ENCODE measurements around the gene BAIAP2L1. TPM values are rescaled to one million over a fixed set of nuclear protein-coding genes. Genes with fewer than 3 reads are reported as not detected.
A peak's percentile ranks its signal among the peaks of the same experiment; 100 is the strongest.
"Not testable (repeated sequence)": the region's sequence is repeated elsewhere in the genome, so short reads cannot be mapped to it uniquely, and the experiment has no call there.

Gene BAIAP2L1
- polyA plus RNA-seq, 1 donor from 2014 or later, result 0.49 TPM

DNA sequence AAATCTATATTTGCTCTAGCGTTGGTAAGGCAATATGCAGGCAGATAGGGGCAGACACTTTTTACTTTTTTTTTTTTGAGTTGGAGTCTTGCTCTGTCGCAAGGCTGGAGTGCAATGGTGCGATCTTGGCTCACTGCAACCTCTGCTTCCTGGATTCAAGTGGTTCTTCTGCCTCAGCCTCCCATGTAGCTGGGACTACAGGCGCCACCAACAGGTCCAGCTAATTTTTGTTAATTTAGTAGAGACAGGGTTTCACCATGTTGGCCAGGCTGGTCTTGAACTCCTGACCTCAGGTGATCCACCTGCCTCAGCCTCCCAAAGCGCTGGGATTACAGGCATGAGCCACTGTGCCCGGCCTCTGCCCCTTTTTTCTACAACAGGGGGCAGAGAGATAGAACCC lies 12.8 kb upstream of the BAIAP2L1 start:
- H3K4me1 Mint-ChIP-seq, H3K9me3 Mint-ChIP-seq: not testable (repeated sequence)

DNA sequence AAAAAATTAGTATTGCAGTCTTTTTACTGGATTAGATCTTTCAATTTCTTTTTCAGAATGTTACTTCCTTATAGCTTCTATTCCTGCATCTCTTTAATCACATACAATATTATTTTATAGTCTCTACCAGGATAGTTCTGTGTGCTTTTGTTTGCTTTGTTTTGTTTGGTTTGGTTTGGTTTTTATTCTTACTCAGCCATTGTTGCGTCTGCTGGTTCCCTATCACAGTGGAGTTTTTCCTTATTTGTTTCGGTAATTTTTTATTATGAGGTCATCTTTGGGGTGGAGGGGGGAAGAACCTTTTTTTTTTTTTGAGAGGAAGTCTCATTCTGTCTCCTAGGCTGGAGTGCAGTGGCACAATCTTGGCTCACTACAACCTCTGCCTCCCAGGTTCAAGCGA lies 9.0 kb upstream of the BAIAP2L1 start:
- Mint-ChIP-seq H3K9me3 (peaks cover 0 to 2% (median 0%) of the 10 kb centered on the region in 3 donors), H3K4me1 (no peaks in the 10 kb centered on the region), H3K4me3 (no peak overlapping the region), H3K27me3 (peaks cover 23% of the 10 kb centered on the region), H3K36me3 (peaks cover 1% of the 10 kb centered on the region), H3K27ac (no peak overlapping the region)

More for the DNA sequence above, 12.8 kb upstream of the BAIAP2L1 start:
- not testable (repeated sequence) for H3K27ac Mint-ChIP-seq, H3K36me3 Mint-ChIP-seq, H3K4me3 Mint-ChIP-seq
- H3K27me3 Mint-ChIP-seq, result peaks cover 22% of the 10 kb centered on the region

DNA sequence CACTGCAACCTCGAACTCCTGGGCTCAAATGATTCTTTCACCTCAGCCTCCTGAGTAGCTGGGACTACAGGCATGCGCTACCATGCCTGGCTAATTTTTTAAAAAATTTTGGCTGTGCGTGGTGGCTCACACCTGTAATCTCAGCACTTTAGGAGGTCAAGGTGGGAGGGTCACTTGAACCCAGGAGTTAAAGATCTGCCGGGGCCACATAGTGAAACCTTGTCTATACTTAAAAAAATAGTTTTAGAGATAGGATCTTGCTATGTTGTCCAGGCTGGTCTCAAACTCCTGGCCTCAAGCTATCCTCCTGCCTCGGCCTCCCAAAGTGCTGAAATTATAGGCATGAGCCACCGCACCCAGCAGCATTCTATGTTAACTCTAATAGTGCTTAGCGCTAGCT lies 7.3 kb upstream of the BAIAP2L1 start:
- not testable (repeated sequence) for H3K36me3 Mint-ChIP-seq, H3K9me3 Mint-ChIP-seq, H3K27ac Mint-ChIP-seq, H3K4me1 Mint-ChIP-seq, H3K4me3 Mint-ChIP-seq
- H3K27me3 Mint-ChIP-seq, result peaks cover 22% of the 10 kb centered on the region

DNA sequence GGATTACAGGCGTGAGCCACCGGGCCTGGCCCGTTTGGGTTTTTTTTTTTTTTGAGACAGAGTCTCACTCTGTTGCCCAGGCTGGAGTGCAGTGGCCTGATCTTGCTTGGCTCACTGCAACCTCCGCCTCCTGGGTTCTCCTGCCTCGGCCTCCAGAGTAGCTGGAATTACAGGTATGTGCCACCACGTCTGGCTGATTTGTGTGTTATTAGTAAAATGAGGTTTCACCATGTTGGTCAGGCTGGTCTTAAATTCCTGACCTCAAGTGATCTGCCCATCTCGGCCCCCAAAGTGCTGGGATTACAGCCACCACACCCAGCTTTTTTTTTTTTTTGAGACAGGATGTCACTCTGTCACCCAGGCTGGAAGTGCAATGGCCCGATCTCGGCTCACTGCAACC lies 5.9 kb upstream of the BAIAP2L1 start:
- Mint-ChIP-seq H3K27ac (peak overlapping the region in 1 of 3 donors; percentile 31), H3K9me3 (peaks cover 0 to 2% (median 0%) of the 10 kb centered on the region in 3 donors), H3K27me3 (peaks cover 25% of the 10 kb centered on the region), H3K4me3 (no peak overlapping the region), H3K4me1 (peaks cover 0 to 3% (median 2%) of the 10 kb centered on the region in 3 donors), H3K36me3 (peaks cover 3% of the 10 kb centered on the region)

DNA sequence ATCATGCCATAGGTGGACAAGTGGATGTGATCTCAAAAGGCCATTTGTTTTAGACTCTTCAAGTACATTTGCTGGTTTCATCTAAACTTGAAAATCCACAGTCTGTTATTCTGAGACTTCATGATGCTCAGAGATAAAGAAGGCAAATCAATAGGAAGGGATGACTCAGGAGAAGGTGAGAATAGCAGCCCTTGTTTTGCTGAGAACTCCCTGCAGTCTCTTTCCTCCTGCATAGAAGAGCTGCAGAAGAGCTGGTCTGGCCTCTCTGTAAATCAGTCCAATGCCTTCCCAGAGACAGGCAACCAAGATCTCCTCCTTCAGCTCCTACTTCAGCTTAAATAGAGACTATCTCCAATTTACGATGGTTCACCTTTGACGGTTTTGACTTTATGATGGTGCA lies 4.0 kb upstream of the BAIAP2L1 start:
- Mint-ChIP-seq H3K9me3 (peaks cover 0 to 2% (median 0%) of the 10 kb centered on the region in 3 donors), H3K36me3 (peaks cover 3% of the 10 kb centered on the region), H3K27ac (no peak overlapping the region), H3K4me3 (no peak overlapping the region), H3K27me3 (peaks cover 24% of the 10 kb centered on the region), H3K4me1 (peaks cover 0 to 4% (median 2%) of the 10 kb centered on the region in 3 donors)

DNA sequence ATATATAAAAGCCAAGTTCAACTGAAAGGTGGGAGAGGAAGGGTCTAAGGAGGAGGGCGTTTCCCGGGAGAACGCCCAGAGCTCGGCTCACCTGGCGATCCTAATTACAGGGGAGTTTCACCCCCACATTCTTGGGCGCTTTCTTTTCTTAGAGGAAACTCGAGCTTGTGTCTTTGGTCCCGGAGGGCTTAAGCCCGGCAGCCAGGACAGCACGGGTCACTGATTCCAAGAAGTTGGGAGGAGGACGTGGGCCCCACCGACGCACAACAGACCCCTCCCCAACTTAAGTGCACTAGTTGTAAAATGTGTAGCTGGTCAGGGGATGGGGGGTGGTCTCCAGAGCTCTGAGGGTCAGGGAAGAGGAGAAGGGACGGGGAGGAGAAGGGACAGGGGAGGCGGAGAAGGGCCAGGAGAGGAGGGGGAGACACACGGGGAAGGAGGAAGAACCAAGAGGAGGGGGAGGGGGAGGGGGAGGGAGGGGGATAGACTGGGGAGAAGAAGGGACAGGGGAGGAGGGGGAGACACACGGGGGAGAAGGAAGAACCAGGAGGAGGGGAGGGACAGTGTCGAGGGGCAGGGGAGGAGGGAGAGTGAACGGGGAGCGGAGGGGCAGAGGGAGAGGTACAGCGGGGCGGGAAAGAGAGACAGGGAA lies 874 bp downstream of the BAIAP2L1 start:
- peaks cover 0 to 6% (median 3%) of the 10 kb centered on the region in 3 donors for H3K9me3 Mint-ChIP-seq
- peak overlapping the region in 1 of 3 donors; percentile 4 for H3K27ac Mint-ChIP-seq
- peaks cover 3% of the 10 kb centered on the region for H3K36me3 Mint-ChIP-seq
- peaks cover 27% of the 10 kb centered on the region for H3K27me3 Mint-ChIP-seq
- peak overlapping the region; percentile 25 to 75 (median 43) for H3K4me3 Mint-ChIP-seq
- peaks cover 3 to 20% (median 8%) of the 10 kb centered on the region in 3 donors for H3K4me1 Mint-ChIP-seq

DNA sequence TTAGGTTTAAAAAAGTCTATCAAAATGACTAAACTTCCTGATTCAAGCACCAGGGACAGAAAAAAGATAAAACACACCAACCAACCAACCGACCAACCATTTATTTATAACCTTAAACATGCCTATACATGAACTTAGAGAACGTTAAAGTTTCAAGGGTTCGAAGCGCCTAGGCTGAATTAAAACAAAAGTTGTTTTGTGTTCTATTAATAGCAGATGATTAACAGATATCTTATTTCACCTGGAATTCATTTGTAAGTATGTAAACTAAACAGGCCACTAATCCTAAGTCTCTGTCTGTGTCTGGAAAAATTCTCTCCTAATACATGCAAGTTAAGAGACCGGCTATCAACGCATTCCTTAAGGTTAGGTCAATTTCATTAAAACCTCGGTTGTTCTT lies 1.4 kb downstream of the BAIAP2L1 start:
- peaks cover 3% of the 10 kb centered on the region for H3K36me3 Mint-ChIP-seq
- peaks cover 26% of the 10 kb centered on the region for H3K27me3 Mint-ChIP-seq
- peaks cover 3 to 20% (median 8%) of the 10 kb centered on the region in 3 donors for H3K4me1 Mint-ChIP-seq
- peak overlapping the region in 2 of 3 donors; percentile 37 to 76 for H3K27ac Mint-ChIP-seq
- H3K4me3 Mint-ChIP-seq, result peak overlapping the region; percentile 25 to 75 (median 51)
- H3K9me3 Mint-ChIP-seq, result peaks cover 0 to 6% (median 3%) of the 10 kb centered on the region in 3 donors

DNA sequence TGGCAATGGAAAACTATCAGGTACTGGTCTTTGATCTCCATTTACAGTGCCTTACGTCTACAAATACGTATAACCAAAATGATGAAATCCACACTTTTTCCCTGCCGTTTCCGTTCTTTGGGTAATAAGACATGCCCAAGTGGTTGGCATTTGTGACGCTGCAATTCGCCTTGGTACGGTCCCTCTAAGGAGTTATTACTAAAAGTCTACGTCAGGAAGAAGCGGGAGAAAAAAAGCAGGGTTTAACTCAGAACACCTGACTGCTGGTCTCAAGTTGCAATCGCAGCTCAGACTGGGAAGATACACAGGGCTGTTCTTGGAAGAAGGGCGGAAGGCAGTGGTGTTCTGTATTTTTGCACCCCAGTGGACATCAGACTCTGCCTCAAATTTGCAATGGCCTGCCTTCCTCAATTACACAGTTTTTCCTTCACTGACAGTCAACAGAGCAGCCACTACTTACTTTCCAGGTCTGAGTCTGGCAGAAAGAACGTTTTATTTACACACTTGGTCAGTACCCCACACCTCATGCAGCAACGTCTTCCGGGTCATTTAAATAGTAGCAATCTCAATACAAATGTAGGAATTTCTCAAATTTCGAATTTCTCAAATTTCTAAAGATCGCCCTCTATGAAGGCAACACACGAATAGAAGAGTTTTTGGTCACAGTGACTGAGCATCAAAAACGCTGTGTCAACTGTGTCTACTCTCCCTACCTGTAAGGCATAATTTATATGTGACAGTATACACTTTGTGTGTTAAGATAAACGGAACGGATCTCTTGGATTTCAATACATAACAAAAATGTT lies 2.1 kb downstream of the BAIAP2L1 start:
- H3K27ac Mint-ChIP-seq, result peak overlapping the region in 2 of 3 donors; percentile 37 to 76
- H3K4me1 Mint-ChIP-seq, result peaks cover 3 to 16% (median 6%) of the 10 kb centered on the region in 3 donors
- peaks cover 24% of the 10 kb centered on the region for H3K27me3 Mint-ChIP-seq
- peaks cover 3% of the 10 kb centered on the region for H3K36me3 Mint-ChIP-seq
- H3K9me3 Mint-ChIP-seq, result peaks cover 0 to 6% (median 3%) of the 10 kb centered on the region in 3 donors
- H3K4me3 Mint-ChIP-seq, result peak overlapping the region in 2 of 4 donors; percentile 25 to 43

DNA sequence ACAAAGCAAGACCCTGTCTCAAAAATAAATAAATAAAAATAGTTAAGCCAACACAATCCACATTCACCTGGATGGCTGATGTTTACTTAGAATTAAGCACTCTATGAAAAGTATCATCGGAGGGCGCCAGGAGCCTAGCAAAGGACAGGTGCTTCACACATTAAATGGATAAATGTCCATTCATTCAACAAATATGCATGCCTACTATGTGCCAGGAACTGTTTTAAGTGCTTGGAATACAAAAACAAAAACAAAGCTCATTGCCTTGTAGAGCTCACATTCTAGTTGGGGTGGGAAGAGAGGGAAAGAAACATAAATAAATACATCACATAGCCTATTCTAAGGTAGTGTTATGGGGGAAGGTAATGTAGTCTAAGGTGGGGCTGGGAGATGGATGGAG lies 4.1 kb downstream of the BAIAP2L1 start:
- Mint-ChIP-seq H3K27ac (no peak overlapping the region), H3K4me1 (peaks cover 3 to 16% (median 6%) of the 10 kb centered on the region in 3 donors), H3K4me3 (no peak overlapping the region), H3K36me3 (peaks cover 1% of the 10 kb centered on the region), H3K9me3 (peaks cover 0 to 6% (median 3%) of the 10 kb centered on the region in 3 donors), H3K27me3 (peaks cover 19% of the 10 kb centered on the region)

DNA sequence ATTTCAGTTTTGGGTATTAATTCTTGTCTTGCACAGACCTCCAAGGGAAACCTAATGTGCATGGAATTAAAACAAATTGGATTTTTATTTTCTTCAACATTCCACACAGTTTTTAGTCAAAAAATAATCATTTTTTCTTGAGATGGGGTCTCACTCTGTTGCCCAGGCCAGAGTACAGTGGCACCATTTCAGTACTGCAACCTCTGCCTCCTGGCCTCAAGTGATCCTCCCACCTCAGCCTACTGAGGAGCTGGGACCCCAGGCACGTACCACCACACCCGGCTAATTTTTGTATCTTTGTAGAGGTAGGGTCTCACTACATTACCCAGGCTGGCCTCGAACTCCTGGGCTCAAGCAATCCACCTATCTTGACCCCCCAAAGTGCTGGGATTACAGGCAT lies 4.9 kb downstream of the BAIAP2L1 start:
- H3K4me3 Mint-ChIP-seq, result no peak overlapping the region
- peaks cover 0 to 6% (median 3%) of the 10 kb centered on the region in 3 donors for H3K9me3 Mint-ChIP-seq
- H3K36me3 Mint-ChIP-seq, result peaks cover 1% of the 10 kb centered on the region
- peaks cover 3 to 16% (median 6%) of the 10 kb centered on the region in 3 donors for H3K4me1 Mint-ChIP-seq
- no peak overlapping the region for H3K27ac Mint-ChIP-seq
- H3K27me3 Mint-ChIP-seq, result peaks cover 17% of the 10 kb centered on the region

DNA sequence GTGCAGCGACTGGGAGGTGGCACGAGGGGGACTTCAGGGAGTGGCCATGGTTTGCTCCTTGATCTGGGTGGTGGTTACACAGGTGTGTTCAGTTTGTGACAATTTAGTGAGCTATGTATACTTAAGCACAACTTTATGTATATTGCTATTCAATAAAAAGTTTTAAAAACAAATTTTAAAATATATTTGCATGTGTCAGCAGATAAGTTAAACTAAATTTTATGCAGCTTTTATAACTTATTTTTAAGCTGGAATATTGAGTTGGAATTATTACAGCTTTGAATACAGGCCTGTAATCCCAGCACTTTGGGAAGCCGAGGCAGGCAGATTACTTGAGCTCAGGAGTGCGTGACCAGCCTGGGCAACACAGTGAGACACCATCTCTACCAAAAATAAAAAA lies 5.4 kb downstream of the BAIAP2L1 start:
- Mint-ChIP-seq H3K4me1 (peaks cover 3 to 16% (median 6%) of the 10 kb centered on the region in 3 donors), H3K36me3 (peaks cover 1% of the 10 kb centered on the region), H3K27ac (peak overlapping the region in 1 of 3 donors; percentile 76), H3K27me3 (peaks cover 17% of the 10 kb centered on the region), H3K4me3 (no peak overlapping the region), H3K9me3 (peaks cover 0 to 6% (median 3%) of the 10 kb centered on the region in 3 donors)

DNA sequence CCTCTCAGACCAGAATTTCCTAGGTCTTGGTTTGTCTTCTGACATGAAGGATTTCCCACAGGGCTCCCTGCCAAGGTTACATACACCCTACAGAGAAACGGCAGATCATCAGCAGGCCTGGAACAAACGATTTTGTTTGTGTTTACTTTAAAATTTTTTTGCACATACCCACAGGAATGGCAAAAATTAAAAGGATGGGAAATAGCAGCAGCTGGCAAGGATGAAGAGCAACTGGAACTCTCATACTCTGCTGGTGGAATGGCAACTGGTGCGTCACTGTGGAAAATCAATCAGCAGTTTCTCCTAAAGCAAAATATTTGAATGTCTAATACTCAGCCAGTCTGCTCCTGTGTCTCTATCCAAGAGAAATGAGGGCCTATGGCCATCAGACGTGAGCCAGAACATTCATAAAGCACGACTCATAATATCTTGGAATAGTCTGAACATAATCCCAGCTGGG lies 6.5 kb downstream of the BAIAP2L1 start:
- H3K27ac Mint-ChIP-seq, result no peak overlapping the region
- no peak overlapping the region for H3K4me3 Mint-ChIP-seq
- peaks cover 1% of the 10 kb centered on the region for H3K36me3 Mint-ChIP-seq
- peaks cover 0 to 6% (median 3%) of the 10 kb centered on the region in 3 donors for H3K9me3 Mint-ChIP-seq
- peaks cover 0 to 11% (median 3%) of the 10 kb centered on the region in 3 donors for H3K4me1 Mint-ChIP-seq
- H3K27me3 Mint-ChIP-seq, result peaks cover 12% of the 10 kb centered on the region

DNA sequence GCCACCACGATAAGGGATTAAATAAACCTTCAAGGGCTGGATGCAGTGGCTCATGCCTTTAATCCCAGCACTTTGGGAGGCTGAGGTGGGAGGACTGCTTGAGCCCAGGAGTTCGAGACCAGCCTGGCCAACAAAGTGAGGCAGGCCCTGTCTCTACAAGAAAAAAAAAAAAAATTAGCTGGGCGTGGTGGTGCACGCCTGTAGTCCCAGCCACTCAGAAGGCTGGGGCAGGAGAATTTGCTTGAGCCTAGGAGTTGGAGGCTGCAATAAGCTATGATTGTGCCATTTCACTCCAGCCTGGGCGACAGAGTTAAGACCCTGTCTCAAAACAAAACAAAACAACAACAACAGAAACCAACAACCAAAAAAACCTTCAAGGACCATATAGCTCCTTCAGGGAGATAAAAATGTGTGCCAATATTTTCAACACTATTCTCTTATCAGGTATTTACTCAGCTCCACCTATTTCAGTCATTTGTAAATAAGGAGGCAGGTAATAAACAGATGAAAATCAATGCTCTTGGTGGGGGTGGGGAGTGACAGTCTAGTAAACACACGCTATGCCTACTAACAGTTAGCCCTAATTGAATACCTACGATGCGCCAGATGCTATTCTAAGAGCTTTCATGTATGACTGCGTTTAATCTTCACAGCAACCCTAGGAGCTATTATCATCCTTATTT lies 13.2 kb downstream of the BAIAP2L1 start:
- Mint-ChIP-seq H3K9me3 (no peaks in the 10 kb centered on the region), H3K27ac (no peak overlapping the region), H3K27me3 (no peaks in the 10 kb centered on the region), H3K4me1 (no peaks in the 10 kb centered on the region), H3K36me3 (no peaks in the 10 kb centered on the region), H3K4me3 (no peak overlapping the region)

DNA sequence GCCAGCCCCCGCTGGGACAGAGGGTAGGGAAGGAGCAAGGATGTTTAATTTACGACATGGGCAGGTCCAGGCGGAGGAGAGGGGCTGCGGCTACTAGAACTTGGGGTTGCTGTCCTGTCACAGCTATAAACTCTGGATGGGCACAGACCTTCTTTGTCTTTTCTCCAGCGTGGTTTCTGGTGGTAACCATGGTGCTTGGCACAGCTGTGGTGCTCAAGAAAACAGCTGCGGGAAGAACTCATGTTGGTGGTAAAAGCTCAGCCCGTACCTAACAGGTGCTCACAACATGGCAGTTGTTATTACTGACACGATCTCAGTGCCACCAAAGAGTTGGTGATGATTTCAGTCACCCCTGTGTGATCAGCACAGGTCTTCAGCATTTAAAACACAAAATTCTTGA lies 13.8 kb downstream of the BAIAP2L1 start:
- no peaks in the 10 kb centered on the region for H3K36me3 Mint-ChIP-seq
- no peak overlapping the region for H3K4me3 Mint-ChIP-seq
- no peaks in the 10 kb centered on the region for H3K4me1 Mint-ChIP-seq
- no peaks in the 10 kb centered on the region for H3K9me3 Mint-ChIP-seq
- H3K27me3 Mint-ChIP-seq, result no peaks in the 10 kb centered on the region
- H3K27ac Mint-ChIP-seq, result no peak overlapping the region

DNA sequence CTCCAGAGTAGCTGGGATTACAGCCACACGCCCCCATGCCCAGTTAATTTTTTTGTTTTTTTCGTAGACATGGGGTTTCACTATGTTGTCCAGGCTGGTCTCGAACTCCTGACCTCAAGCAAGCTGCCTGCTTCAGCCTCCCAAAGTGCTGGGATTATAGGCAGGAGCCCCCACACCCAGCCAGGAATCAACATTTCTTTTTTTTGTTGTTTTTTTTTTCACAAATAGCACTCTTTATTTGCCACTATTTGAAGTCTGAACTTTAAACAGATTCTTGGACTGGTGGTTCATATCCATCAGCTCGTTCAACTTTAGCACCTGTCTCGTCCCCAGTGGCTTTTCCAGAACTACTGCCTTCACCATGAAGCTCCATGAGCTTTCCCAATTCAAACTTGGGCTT lies 15.4 kb downstream of the BAIAP2L1 start:
- H3K4me1 Mint-ChIP-seq, H3K27ac Mint-ChIP-seq: not testable (repeated sequence)

More for the DNA sequence above, 15.4 kb downstream of the BAIAP2L1 start:
- H3K4me3 Mint-ChIP-seq, H3K36me3 Mint-ChIP-seq, H3K27me3 Mint-ChIP-seq, H3K9me3 Mint-ChIP-seq: not testable (repeated sequence)

All from IgD-negative memory B cell (primary cell).